Endometrial microvascular endothelial cells (primary cell): Measurements from ENCODE around the gene NTF4. TPM values are rescaled to one million over a fixed set of nuclear protein-coding genes. Genes with fewer than 3 reads are reported as not detected.
"Not testable (repeated sequence)": the region's sequence is repeated elsewhere in the genome, so short reads cannot be mapped to it uniquely, and the experiment has no call there.

Experiments used
- in situ Hi-C: cut with HindIII; loops from 2 replicates; pipeline ENCODE4 v1.10.0; 2017; ENCODE audit warnings: low sequenced_read_pairs, low pct_unique_long_range_greater_than_20kb; ENCODE audit errors: inconsistent ontology term
- total RNA-seq: library from RNA; depleted of rRNA; stranded (reverse); fragments of >200 nt; gene quantifications from one replicate; pipeline ENCODE4 v1.2.3, GENCODE V29; 2015; ENCODE audit errors: inconsistent ontology term

The NTF4 gene
- total RNA-seq, 1 donor from 2014 or later: not detected

DNA sequence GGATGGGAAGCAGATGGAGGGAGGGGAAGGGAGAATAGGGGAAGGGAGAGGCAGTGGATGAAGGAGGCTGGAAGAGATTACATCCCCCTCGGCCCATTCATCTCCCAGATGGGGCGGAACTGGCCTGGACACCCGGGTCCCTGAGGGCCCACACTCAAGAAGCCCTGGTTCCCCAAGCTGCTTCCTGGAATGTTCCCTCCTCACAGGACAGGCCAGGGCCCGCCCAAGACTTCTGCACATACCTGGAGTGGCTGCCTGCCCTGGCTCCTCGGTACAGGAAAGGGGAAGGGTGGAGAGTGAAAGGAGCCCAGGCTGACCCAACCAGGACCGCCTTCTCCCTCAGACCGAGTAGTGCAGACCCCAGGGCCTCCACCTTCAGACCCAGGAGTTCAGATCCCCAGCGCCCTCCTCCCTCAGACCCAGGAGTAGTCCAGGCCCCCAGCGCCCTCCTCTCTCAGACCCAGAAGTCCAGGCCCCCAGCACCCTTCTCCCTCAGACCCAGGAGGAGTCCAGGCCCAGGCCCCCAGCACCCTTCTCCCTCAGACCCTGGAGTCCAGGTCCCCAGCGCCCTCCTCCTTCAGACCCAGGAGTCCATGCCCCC lies 489 bp downstream of the NTF4 start:
- in situ Hi-C loops: no loop called here

DNA sequence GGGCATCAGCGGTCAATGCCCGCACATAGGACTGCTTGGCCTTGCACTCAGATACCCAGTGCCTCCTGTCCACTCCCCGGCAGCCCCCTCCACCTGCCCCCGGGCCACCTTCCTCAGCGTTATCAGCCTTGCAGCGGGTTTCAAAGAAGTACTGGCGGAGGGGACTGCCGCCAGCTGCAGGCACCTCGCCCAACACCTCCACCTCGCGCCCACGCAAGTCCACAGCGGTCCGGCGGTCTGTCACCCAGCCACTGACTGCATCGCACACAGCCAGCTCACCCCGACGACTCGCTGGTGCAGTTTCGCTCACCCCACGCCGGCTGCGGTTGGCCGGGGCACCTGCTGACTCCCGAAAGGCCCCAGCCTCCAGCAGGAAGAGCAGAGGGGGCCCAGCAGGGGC lies 3.2 kb downstream of the NTF4 start:
- in situ Hi-C loops: no loop called here

DNA sequence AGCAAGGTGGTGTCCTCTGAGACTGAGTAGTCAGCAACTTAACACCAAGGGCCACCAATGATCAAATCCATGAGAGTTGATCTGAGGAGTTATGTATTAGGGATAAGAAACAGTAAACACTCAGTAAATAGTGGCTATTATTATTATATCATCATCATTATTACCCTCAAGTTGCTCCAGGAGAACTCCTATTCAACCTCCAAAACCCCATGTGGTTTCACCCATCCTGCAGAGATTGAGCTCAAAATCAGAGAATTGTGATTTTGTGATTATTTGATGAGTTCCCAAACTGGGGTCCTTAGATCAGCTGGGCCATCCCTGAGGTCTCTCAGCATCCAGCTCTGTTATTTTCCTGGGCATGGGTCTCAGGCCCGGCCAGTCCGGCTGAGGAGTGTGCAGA lies 3.6 kb downstream of the NTF4 start:
- in situ Hi-C loops: no loop called here

DNA sequence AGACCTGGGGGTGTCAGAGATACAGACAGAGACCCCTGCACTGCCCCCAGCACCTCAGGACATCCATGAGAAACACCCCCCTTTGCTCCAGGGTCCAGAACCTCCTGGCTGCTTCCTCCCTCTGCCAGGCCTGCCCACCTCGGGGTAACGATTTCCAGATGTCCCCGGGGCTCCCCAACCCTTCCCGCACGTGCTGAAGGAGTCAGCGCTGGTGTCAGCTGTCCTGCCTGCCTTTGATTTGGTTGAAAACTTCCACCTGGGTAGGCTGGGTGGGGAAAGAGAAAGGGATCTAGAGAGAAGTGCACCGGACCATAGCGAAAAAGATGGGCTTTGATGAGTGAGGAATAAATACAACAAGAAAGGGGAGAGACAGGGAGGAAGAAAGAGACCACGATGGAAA lies 5.6 kb downstream of the NTF4 start:
- in situ Hi-C loops: no loop called here

DNA sequence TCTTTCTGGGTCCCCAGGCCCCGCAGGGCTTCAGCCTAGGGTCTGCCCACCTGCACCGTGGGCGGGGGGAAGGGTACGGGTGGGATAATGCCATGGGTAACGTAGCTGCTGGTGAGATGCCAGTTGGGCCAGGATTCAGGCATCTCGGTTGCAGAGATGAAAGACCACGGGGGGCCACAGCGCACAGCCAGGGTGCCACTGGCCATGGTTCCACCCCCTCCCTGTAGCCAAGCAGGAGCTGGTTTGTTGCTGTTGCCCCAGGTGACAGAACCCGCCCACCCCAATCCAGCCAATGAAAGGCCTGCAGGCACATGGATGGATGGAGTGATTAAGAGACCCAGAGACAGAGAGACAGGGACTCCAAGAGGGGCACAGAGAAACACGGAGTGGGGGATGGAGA lies 6.1 kb downstream of the NTF4 start:
- in situ Hi-C loops: no loop called here

DNA sequence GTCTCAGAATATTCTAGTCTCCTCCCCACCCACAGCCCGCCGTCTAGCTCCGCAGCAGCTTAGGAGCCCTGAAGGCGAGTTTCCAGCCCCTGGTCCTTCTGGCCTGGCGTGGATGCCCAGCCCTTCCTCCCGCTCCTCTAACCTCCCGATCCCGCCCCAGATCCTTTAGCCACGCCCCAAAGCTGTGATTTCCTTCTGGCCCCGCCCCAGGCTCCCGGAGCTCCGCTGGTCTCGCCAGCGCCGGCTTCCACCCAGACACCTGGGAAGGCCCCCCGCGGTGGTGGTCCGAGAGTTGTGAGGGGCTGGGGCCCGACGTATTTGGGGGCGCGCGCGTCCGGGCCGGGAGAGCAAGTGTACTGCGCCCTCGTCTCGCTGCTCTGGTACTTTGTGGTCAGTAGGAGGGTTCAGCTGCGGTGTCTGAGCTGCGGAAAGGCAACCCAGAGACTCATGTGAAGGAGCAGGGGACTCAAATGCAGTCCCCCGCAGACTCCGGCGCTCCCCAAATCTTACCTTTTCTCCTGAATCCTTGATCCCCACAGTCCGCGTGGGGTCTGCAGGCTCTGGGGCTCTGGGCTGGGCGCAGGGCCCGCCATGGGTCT lies 6.9 kb downstream of the NTF4 start, which contains the start of gene CGB7:
Gene CGB7, minus strand, starts transcription at position 114 of the 599 bp plus-strand sequence. CDS start 2,374 bp downstream, outside the sequence.
- in situ Hi-C loops: no loop called here

DNA sequence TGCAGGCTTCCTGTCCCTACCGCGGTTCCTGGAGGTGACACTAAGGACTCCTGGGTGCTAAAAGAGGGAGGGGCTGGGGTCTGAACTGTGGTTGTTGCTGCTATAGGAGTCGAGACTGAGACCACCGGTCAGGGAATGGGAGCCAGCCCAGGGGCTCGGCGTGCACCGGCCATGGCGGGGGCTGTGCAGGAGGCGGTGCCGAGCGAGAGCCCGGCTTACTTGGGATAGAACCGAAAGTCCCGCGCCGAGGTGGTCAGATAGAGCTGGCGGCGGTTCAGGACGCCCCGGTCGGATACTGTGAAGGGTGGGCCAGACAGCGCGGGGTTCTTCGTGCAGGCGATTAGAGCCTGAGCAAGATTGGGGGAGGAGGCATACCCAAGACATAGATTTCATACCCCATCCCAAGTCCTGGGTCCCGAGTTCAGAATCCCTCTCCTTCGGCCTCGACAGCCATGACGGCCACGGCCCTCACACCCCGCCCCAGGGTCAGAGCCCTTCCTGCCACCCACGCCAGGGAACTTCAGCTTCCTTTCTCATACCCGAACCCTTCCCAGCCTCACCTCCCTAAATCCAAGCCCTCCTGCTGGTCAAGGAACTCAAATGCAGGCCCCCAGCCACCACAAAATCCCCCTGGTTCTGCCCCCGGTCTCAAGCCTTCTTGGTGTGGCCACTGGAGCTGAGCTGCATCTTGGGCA lies 7.6 kb downstream of the NTF4 start:
- in situ Hi-C loops: not testable (repeated sequence)

DNA sequence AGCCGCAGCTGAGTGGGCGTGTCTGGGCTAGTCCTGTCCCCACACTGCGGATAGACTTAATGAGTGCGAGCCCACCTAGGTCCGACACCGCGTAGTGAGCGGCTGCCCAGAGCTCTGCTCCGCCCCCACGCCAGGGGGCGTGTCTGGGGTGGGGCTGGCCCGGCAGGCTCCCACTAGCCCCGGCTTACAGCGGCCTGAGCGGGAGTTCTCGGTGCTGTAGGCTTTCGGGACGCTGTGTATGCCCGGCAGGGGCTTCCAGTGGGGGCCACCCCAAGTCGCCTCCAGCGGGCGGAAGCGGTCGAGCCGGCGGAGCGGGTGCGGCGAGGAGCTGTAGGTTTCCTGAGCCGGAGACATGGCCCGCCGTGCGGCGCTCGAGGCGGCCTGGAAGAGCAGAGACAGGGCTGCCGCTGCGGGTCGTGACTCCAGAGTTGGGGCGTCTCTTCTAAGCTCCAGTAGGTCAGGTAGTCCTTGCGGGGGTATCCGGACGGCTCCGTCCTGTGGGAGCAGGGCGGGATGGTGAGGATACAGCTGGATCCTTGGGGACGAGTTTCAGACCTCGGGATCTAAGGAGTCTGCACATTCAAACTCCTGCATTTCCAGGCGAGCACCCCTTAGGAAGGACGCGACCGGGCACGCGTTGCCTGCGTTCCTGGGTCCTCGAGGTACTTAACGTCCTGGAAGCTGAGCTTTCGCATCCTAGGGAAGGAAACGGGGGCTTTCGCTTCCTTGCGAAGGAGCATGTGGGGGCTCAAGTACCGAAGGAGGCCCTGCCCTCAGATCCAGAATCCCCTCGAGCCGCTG lies 8.3 kb downstream of the NTF4 start:
- in situ Hi-C loops: no loop called here

DNA sequence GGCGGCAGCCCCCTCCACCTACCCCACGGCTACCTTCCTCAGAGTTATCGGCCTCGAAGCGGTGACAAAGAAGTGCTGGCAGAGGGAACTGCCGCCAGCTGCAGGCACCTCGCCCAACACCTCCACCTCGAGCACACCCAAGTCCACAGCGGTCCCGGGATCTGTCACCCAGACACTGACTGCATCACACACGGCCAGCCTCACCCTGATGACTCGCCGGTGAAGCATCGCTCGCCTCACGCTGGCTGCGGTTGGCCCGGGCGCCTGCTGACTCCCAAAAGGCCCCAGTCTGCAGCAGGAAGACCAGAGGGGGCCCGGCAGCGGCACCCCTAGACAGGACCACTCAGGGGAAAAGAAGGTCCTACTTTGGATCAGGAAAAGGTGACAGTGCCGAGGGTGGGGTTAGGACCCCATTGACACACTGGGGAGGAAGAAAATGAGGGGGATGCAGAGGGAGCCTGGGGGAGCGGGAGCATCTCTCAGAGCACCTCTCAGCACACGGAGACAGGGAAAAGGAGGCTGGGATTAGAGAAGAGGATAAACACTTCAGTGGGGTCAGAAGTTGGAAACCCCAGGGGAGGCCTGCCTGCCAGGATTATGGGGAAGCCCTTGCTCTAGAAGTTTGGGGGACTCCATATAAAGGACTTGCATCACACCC lies 14.1 kb downstream of the NTF4 start:
- in situ Hi-C loops: not testable (repeated sequence)

DNA sequence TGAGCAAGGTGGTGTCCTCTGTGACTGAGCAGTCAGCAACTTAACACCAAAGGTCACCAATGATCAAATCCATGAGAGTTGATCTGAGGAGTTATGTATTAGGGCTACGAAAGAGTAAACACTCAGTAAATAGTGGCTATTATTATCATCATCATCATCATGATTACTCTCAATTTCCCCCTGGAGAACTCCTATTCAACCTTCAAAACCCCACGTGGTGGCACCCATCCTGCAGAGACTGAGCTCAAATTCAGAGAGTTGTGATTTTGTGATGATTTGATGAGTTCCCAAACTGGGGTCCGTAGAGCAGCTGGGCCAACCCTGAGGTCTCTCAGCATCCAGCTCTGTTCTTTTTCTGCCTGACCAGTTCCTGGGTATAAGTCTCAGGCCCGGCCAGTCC lies 14.8 kb downstream of the NTF4 start:
- in situ Hi-C loops: not testable (repeated sequence)

DNA sequence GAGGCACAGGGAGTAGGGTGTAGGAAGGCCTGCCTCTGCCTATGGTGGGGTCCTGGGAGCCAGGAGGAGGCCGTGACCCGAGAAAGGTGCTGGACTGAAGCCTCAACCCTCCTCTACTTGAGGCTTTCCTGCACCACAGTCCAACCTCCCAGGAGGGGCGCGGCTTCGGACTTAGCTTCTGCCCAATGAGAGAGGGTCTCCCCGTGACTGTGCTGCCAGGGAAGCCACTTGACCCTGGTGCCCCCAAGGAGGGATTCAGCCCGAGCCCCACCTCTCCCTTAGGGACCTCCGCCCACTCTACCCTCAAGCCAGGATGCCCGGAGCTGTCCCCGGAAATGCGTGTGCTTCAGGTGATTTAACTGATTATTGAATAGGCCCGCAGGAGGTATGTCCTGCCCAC lies 15.6 kb downstream of the NTF4 start, which contains the start of gene CGB8:
Gene CGB8, minus strand, starts transcription at position 101 of the 400 bp plus-strand sequence. CDS start 372 bp downstream, outside the sequence.
- in situ Hi-C loops: not testable (repeated sequence)

DNA sequence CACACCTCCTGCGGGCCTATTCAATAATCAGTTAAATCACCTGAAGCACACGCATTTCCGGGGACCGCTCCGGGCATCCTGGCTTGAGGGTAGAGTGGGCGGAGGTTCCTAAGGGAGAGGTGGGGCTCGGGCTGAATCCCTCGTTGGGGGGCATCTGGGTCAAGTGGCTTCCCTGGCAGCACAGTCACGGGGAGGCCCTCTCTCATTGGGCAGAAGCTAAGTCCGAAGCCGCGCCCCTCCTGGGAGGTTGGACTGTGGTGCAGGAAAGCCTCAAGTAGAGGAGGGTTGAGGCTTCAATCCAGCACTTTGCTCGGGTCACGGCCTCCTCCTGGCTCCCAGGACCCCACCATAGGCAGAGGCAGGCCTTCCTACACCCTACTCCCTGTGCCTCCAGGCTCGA lies 21.1 kb downstream of the NTF4 start, which contains the start of gene CGB5:
Gene CGB5, plus strand, starts transcription at position 301 of the 400 bp plus-strand sequence. CDS start 362 bp downstream, outside the sequence.
- in situ Hi-C loops: not testable (repeated sequence)

DNA sequence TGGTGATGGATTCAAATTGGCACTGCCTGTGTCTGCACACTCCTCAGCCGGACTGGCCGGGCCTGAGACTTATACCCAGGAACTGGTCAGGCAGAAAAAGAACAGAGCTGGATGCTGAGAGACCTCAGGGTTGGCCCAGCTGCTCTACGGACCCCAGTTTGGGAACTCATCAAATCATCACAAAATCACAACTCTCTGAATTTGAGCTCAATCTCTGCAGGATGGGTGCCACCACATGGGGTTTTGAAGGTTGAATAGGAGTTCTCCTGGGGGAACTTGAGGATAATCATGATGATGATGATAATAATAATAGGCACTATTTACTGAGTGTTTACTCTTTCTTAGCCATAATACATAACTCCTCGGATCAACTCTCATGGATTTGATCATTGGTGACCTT lies 22.0 kb downstream of the NTF4 start:
- in situ Hi-C loops: not testable (repeated sequence)

DNA sequence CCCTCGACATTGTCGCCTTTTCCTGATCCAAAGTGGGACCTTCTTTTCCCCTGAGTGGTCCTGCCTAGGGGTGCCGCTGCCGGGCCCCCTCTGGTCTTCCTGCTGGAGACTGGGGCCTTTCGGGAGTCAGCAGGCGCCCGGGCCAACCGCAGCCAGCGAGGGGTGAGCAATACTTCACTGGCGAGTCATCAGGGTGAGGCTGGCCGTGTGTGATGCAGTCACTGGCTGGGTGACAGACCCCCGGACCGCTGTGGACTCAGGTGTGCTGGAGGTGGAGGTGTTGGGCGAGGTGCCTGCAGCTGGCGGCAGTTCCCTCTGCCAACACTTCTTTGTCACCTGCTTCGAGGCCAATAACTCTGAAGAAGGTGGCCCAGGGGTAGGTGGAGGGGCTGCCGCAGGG lies 22.4 kb downstream of the NTF4 start:
- in situ Hi-C loops: no loop called here

DNA sequence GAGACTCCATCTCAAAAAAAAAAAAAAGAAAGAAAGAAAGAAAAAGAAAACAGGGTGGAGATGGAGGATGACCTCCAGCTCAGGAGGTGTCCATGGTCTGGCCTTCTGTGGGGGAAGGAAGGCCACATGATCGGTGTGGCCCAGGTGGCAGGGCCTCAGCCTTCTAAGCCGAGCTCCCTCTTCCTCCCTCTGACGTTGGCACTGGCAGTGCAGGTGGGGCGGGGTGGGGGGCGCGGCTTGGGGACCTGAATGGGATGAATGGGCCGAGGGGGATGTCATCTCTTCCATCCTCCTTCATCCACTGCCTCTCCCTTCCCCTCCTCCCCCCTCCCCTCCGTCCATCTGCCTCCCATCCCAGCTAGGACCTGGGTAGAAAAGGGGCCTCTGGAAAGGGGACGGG lies 24.9 kb downstream of the NTF4 start:
- in situ Hi-C loops: not testable (repeated sequence)

DNA sequence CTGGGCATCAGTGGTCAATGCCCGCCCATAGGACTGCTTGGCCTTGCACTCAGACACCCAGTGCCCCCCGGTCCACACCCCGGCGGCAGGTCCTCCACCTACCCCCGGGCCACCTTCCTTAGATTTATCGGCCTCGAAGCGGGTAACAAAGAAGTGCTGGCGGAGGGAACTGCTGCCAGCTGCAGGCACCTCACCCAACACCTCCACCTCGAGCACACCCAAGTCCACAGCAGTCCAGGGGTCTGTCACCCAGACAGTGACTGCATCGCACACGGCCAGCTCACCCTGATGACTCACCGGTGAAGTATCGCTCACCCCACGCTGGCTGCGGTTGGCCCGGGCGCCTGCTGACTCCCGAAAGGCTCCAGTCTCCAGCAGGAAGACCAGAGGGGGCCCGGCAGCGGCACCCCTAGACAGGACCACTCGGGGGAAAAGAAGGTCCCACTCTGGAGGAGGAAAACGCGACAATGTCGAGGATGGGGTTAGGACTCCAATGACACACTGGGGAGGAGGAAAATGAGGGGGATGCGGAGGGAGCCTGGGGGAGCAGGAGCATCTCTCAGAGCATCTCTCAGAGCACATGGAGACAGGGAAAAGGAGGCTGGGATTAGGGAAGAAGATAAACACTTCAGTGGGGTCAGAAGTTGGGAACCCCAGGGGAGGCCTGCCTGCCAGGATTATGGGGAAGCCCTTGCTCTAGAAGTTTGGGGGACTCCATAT lies 25.9 kb downstream of the NTF4 start:
- in situ Hi-C loops: not testable (repeated sequence)

DNA sequence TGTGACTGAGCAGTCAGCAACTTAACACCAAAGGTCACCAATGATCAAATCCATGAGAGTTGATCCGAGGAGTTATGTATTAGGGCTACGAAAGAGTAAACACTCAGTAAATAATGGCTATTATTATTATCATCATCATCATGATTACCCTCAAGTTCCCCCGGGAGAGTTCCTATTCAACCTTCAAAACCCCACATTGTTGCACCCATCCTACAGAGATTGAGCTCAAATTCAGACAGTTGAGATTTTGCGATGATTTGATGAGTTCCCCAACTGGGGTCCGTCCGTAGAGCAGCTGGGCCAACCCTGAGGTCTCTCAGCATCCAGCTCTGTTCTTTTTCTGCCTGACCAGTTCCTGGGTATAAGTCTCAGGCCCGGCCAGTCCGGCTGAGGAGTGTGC lies 26.5 kb downstream of the NTF4 start:
- in situ Hi-C loops: not testable (repeated sequence)

DNA sequence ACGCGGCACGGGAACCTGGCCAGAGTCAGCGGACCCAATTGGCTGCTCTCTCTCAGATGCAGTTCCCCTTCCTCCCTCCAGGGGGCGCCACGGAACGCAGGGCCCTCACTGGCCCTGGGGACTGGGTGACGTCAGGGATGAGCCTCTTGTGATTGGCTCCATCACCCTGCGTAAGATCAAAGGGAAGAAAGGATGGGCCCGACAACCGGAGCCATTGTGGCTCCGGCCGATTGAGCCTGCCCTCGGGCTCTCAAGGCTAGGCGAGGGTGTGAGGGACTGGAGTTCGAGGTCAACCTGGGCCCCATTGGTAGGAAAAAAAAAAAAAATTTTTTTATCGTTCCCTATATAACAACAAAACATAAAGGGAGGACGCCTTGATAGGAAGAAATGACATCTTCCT lies 27.8 kb downstream of the NTF4 start, which contains the start of gene CGB1:
Gene CGB1, minus strand, starts transcription at position 81 of the 400 bp plus-strand sequence. CDS start 184 bp downstream, outside the sequence.
- in situ Hi-C loops: not testable (repeated sequence)
